Transverse colon (tissue), 4 donors: ENCODE measurements around the gene FAM47E. TPM values are rescaled to one million over a fixed set of nuclear protein-coding genes. Genes with fewer than 3 reads are reported as not detected.

ENCODE experiments used
- DNase-seq: peaks from one replicate; pipeline ENCODE4 v3.0.0-alpha.2; 2019
- H3K27ac ChIP-seq, 4 donors: fragments of 200-600 bp; sonication (generic); 2 replicates each; pipeline ENCODE4 v1.5.1; 2016 to 2018; ENCODE audit warnings: inconsistent platforms in 4 of 4
- H3K27me3 ChIP-seq: fragments of 200-600 bp; sonication (generic); 2 replicates; pipeline ENCODE4 v1.5.1; 2017; ENCODE audit warnings: inconsistent platforms
- H3K36me3 ChIP-seq, 4 donors: fragments of 200-600 bp; sonication (generic); 2 replicates each; pipeline ENCODE4 v1.5.1; 2017 to 2019; ENCODE audit warnings: inconsistent platforms in 4 of 4
- H3K4me1 ChIP-seq, 4 donors: fragments of 200-600 bp; sonication (generic); 2 replicates each; pipeline ENCODE4 v1.5.1; 2017 to 2020; ENCODE audit warnings: inconsistent platforms in 4 of 4
- H3K4me3 ChIP-seq, 4 donors: fragments of 200-600 bp; sonication (generic); 1 replicate in 1 of 4; 2 replicates in 3 of 4; pipeline versions ENCODE4 v1.5.1 to v1.6.1; 2017 to 2019; ENCODE audit warnings: inconsistent platforms in 4 of 4
- H3K9me3 ChIP-seq, 2 donors: fragments of 200-600 bp; sonication (generic); 2 replicates each; pipeline ENCODE4 v1.5.1; 2017 to 2019; ENCODE audit warnings: inconsistent platforms in 2 of 2
- EP300 ChIP-seq: sonication (generic); formaldehyde crosslinking; IDR thresholded peaks from one replicate; pipeline ENCODE4 v1.6.1; 2017; ENCODE audit warnings: antibody characterized with exemption, low read depth
- POLR2A ChIP-seq: fragments of 450-650 bp; IDR thresholded peaks from one replicate; pipeline ENCODE4 v1.6.1; 2016; ENCODE audit warnings: antibody characterized with exemption, mild to moderate bottlenecking, moderate library complexity
- POLR2AphosphoS5 ChIP-seq, 3 donors: sonication (generic); formaldehyde crosslinking; IDR thresholded peaks; one replicate each; pipeline ENCODE4 v1.6.1; 2016; ENCODE audit warnings: antibody characterized with exemption in 3 of 3
- whole genome bisulfite sequencing, 2 donors: methylation state at CpG; one replicate each; pipeline ENCODE4 v1.1.5; 2018; ENCODE audit warnings: low coverage in 1 of 2; 5-methylcytosine and 5-hydroxymethylcytosine counted together
- in situ Hi-C, 4 donors: fragments of 200-750 bp; cut with MboI; loops; one replicate each; pipeline versions ENCODE4 v1.15.0 to v1.15.1; 2017; ENCODE audit warnings: low sequenced_read_pairs in 3 of 4, low pct_ligation_motif_present in 1 of 4, low pct_unique_long_range_greater_than_20kb in 1 of 4
- intact Hi-C: fragments of 100-400 bp; cut with DNase I; formaldehyde crosslinking; loops from one replicate; pipeline ENCODE4 v1.15.1; 2023; ENCODE audit warnings: low total_unique reads
- total RNA-seq, 4 donors: library from RNA; depleted of rRNA; stranded (reverse); fragments of >200 nt; gene quantifications; one replicate each; pipeline ENCODE4 v1.1.0, GENCODE V29; 2016
- TF ChIP-seq, protein P1 (sequence below), 5 experiments: fragments of 200-600 bp in 3 of 5; fragments of 450-650 bp in 2 of 5; sonication (generic) in 3 of 5; IDR thresholded peaks; 1 replicate in 2 of 5; 2 replicates in 3 of 5; pipeline ENCODE4 v1.5.1; 2016 to 2017; ENCODE audit warnings: antibody characterized with exemption in 5 of 5, inconsistent platforms in 3 of 5, mild to moderate bottlenecking in 2 of 5, moderate library complexity in 1 of 5

Gene FAM47E
- total RNA-seq, 4 donors from 2014 or later, result 0.20 to 7.8 (median 2.8) TPM

DNA sequence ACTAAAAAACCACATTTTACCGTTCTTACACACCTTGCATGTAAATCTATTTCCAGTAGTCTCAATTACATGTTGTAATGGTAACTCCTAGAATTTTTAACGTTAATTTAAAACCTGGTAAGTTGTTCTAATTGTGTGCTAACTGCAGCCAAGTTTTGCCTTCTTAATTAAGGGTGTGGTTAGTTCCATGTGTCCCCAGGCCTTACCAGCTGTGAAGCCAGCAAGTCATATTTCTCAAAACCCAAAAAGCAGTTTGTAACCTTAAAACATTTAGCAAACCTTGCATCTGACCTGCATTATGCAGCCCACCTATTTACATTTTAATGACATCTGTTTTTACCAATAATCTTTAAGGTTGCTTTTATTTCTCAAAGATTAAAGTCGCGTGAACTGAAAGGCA, 18.4 kb upstream of the FAM47E start:
- WGBS, 2 donors, result 45 to 66% methylated on average over 3 to 4 of the region's 4 CpGs
- intact Hi-C loops, result no loop called here
- no peaks in the 10 kb centered on the region for H3K36me3 ChIP-seq
- H3K9me3 ChIP-seq, result peaks cover 0 to 5% of the 10 kb centered on the region in 2 donors
- in situ Hi-C loops, result no loop called here
- TF ChIP-seq POLR2AphosphoS5 (IDR thresholded peaks at IDR 0.05) (no peak), EP300 (no peak), POLR2A (no peak)
- TF ChIP-seq, protein P1, sequence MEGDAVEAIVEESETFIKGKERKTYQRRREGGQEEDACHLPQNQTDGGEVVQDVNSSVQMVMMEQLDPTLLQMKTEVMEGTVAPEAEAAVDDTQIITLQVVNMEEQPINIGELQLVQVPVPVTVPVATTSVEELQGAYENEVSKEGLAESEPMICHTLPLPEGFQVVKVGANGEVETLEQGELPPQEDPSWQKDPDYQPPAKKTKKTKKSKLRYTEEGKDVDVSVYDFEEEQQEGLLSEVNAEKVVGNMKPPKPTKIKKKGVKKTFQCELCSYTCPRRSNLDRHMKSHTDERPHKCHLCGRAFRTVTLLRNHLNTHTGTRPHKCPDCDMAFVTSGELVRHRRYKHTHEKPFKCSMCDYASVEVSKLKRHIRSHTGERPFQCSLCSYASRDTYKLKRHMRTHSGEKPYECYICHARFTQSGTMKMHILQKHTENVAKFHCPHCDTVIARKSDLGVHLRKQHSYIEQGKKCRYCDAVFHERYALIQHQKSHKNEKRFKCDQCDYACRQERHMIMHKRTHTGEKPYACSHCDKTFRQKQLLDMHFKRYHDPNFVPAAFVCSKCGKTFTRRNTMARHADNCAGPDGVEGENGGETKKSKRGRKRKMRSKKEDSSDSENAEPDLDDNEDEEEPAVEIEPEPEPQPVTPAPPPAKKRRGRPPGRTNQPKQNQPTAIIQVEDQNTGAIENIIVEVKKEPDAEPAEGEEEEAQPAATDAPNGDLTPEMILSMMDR (IDR thresholded peaks at IDR 0.05), result no peak
- no peak overlapping the region for H3K4me3 ChIP-seq
- no peaks in the 10 kb centered on the region for H3K27me3 ChIP-seq
- H3K27ac ChIP-seq, result peak overlapping the region in 1 of 4 donors; percentile 72
- DNase-seq, result no peak
- peaks cover 0 to 41% (median 14%) of the 10 kb centered on the region in 4 donors for H3K4me1 ChIP-seq

DNA sequence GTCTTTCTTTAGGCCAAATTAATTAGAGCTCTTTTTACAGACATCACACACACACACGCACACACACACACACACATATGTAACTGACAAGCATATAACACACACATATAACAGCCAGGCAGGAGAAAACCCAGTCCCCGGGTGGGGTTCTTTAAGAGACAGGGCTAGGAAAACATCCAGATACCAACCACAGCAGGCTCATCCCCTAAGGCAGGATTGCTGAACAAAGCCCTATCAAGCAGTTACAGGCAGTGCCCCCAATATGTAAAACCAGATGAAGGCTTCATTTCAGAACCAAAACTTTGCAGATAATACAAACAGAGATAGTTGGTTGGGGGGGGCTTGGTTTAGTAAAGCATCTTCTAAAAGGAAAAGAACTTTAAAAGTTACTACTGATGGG, 18.0 kb upstream of the FAM47E start:
- H3K36me3 ChIP-seq, result no peaks in the 10 kb centered on the region
- in situ Hi-C loops (no loop called here), intact Hi-C loops (no loop called here)
- DNase-seq, result no peak
- TF ChIP-seq POLR2AphosphoS5 (IDR thresholded peaks at IDR 0.05) (no peak), POLR2A (no peak), EP300 (no peak)
- TF ChIP-seq, protein P1 (IDR thresholded peaks at IDR 0.05), result no peak
- 39 to 61% methylated on average over 2 of the region's 2 CpGs for WGBS, 2 donors
- peaks cover 0 to 41% (median 14%) of the 10 kb centered on the region in 4 donors for H3K4me1 ChIP-seq
- H3K4me3 ChIP-seq, result no peak overlapping the region
- peaks cover 0 to 3% of the 10 kb centered on the region in 2 donors for H3K9me3 ChIP-seq
- no peaks in the 10 kb centered on the region for H3K27me3 ChIP-seq
- peak overlapping the region in 3 of 4 donors; percentile 69 to 87 (median 72) for H3K27ac ChIP-seq

- WGBS, 2 donors, result 60 to 82% methylated on average over 9 to 14 of the region's 14 CpGs
- Histone ChIP-seq H3K27ac (peak overlapping the region; percentile 69 to 87 (median 76)), H3K4me3 (no peak overlapping the region)
These were observed 17.4 kb upstream of the FAM47E start for GRCh38 chr4:76233967-76234678.

GRCh38 chr4:76234679-76235044, 16.9 kb upstream of the FAM47E start:
- Histone ChIP-seq H3K4me3 (no peak overlapping the region), H3K9me3 (peaks cover 1 to 3% of the 10 kb centered on the region in 2 donors), H3K27me3 (no peaks in the 10 kb centered on the region), H3K36me3 (no peaks in the 10 kb centered on the region), H3K27ac (peak overlapping the region; percentile 69 to 87 (median 76)), H3K4me1 (peaks cover 0 to 41% (median 14%) of the 10 kb centered on the region in 4 donors)
- intact Hi-C loops, result no loop called here
- 79 to 91% methylated on average over 5 of the region's 5 CpGs for WGBS, 2 donors
- no peak for DNase-seq
- in situ Hi-C loops, result no loop called here
- no peak for TF ChIP-seq EP300
- TF ChIP-seq POLR2A, result no peak
- no peak for TF ChIP-seq POLR2AphosphoS5 (IDR thresholded peaks at IDR 0.05)

More at GRCh38 chr4:76233967-76234678, 17.4 kb upstream of the FAM47E start:
- intact Hi-C loops (no loop called here), in situ Hi-C loops (no loop called here)
- H3K4me1 ChIP-seq, result peaks cover 0 to 41% (median 14%) of the 10 kb centered on the region in 4 donors
- no peak for TF ChIP-seq POLR2AphosphoS5 (IDR thresholded peaks at IDR 0.05)
- DNase-seq, result peak; percentile 41
- no peaks in the 10 kb centered on the region for H3K9me3 ChIP-seq
- H3K27me3 ChIP-seq, result no peaks in the 10 kb centered on the region
- no peaks in the 10 kb centered on the region for H3K36me3 ChIP-seq

DNA sequence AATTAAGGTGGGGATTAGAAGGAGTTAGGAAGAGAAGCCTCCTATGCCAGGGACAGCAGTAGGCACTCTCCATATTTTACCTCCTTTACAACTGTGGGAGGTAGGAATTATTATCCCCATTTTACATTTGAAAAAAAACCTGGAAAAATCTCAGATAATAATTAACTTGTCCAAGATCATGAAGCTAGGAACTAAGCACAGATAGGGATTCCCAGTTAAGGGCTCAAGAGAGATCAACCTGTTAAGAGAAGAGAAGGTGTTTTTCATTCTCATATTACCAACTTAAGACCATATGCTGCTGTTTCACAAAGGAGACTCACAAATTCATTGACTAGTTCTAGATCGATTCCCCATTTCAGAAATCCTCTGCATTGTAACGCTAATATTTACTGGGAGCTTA, 16.1 kb upstream of the FAM47E start:
- Histone ChIP-seq H3K27ac (peak overlapping the region; percentile 69 to 87 (median 76)), H3K36me3 (no peaks in the 10 kb centered on the region), H3K27me3 (no peaks in the 10 kb centered on the region), H3K4me3 (no peak overlapping the region), H3K9me3 (peaks cover 9 to 10% of the 10 kb centered on the region in 2 donors), H3K4me1 (peaks cover 0 to 39% (median 14%) of the 10 kb centered on the region in 4 donors)
- DNase-seq, result no peak
- WGBS, 2 donors, result 48 to 51% methylated on average over 2 of the region's 2 CpGs
- TF ChIP-seq EP300 (no peak), POLR2A (no peak), POLR2AphosphoS5 (IDR thresholded peaks at IDR 0.05) (no peak)
- TF ChIP-seq, protein P1 (IDR thresholded peaks at IDR 0.05), result no peak
- in situ Hi-C loops (no loop called here), intact Hi-C loops (no loop called here)
